Sigmoid colon (tissue), 4 donors: ENCODE data around the gene MROH7.

Experiments
- EP300 ChIP-seq, 4 donors: sonication (generic); formaldehyde crosslinking; IDR thresholded peaks; one replicate each; pipeline ENCODE4 v1.6.1; 2017; ENCODE audit warnings: antibody characterized with exemption in 4 of 4
- POLR2A ChIP-seq, 2 donors: fragments of 450-650 bp; IDR thresholded peaks; one replicate each; pipeline ENCODE4 v1.6.1; 2016; ENCODE audit warnings: antibody characterized with exemption in 2 of 2, mild to moderate bottlenecking in 2 of 2, moderate library complexity in 2 of 2
- TF ChIP-seq, protein P1 (sequence below), 4 experiments: fragments of 450-650 bp in 3 of 4; fragments of 200-600 bp in 1 of 4; IDR thresholded peaks; one replicate each; pipeline ENCODE4 v1.5.1; 2016 to 2019; ENCODE audit warnings: antibody characterized with exemption in 4 of 4, mild to moderate bottlenecking in 3 of 4, moderate library complexity in 2 of 4

DNA sequence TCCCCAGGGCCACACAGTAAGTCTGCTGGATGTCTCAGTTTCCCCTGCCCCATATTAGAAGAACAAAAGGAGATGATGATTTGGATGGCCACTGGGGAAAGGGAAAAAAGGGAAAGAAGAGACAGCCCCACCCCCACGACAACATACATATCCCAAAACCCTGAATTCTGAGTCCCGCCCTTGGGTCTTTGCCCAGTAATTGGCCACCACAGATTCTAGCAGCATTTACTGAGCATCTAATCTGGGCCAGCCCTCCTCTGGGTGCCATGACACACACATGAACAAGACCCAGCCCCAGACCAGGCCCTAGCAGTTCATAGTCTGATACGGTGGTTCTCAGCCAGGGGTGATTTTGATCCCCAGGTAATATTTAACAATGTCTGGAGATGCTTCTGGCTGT is 68.8 kb downstream of the MROH7 start:
- TF ChIP-seq, protein P1, sequence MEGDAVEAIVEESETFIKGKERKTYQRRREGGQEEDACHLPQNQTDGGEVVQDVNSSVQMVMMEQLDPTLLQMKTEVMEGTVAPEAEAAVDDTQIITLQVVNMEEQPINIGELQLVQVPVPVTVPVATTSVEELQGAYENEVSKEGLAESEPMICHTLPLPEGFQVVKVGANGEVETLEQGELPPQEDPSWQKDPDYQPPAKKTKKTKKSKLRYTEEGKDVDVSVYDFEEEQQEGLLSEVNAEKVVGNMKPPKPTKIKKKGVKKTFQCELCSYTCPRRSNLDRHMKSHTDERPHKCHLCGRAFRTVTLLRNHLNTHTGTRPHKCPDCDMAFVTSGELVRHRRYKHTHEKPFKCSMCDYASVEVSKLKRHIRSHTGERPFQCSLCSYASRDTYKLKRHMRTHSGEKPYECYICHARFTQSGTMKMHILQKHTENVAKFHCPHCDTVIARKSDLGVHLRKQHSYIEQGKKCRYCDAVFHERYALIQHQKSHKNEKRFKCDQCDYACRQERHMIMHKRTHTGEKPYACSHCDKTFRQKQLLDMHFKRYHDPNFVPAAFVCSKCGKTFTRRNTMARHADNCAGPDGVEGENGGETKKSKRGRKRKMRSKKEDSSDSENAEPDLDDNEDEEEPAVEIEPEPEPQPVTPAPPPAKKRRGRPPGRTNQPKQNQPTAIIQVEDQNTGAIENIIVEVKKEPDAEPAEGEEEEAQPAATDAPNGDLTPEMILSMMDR (IDR thresholded peaks at IDR 0.05): no peak
- no peak for TF ChIP-seq EP300 (IDR thresholded peaks at IDR 0.05)
- TF ChIP-seq POLR2A (IDR thresholded peaks at IDR 0.05): no peak
